H1 (cell line): ENCODE data around the gene CREBBP. TPM values are rescaled to one million over a fixed set of nuclear protein-coding genes. Genes with fewer than 3 reads are reported as not detected.

Experiments used
- CTCF ChIA-PET: fragments of 300-600 bp; sonication (Branson Sonifier 250); formaldehyde crosslinking; loops from one replicate; lab custom pipeline; 2021; ENCODE audit not compliant: partially characterized antibody; lab: Charles Lee
- POLR2A ChIA-PET: fragments of 300-600 bp; sonication (Branson Sonifier 250); formaldehyde crosslinking; loops from one replicate; lab custom pipeline; 2021; ENCODE audit warnings: inconsistent platforms; ENCODE audit not compliant: partially characterized antibody; lab: Charles Lee
- DNase-seq, 2 experiments: peaks; one replicate each; pipeline versions ENCODE4 v3.0.0 to v3.0.0-alpha.2; 2010 to 2022; ENCODE audit warnings: low spot score in 2 of 2, low read depth in 1 of 2, mixed read lengths in 1 of 2
- FAIRE-seq: peaks from 2 replicates; lab custom pipeline; 2011; peaks lifted over from hg19 to GRCh38; lab: Jason Lieb, UNC
- H2AFZ ChIP-seq: 2 replicates; pipeline ENCODE4 v1.8.1; 2012; ENCODE audit warnings: low read length, inconsistent platforms
- H2AK5ac ChIP-seq: 2 replicates; pipeline ENCODE4 v1.6.1; 2013; ENCODE audit warnings: low read depth, low read length
- H2BK120ac ChIP-seq: replicated peaks from 2 replicates; pipeline ENCODE3; 2013; ENCODE audit warnings: low read depth, low read length, inconsistent platforms
- H2BK12ac ChIP-seq: 2 replicates; pipeline ENCODE4 v1.6.1; 2013; ENCODE audit warnings: low read depth, low read length
- H2BK15ac ChIP-seq: 2 replicates; pipeline ENCODE4 v1.6.1; 2013; ENCODE audit warnings: low read length
- H2BK20ac ChIP-seq: 2 replicates; pipeline ENCODE4 v1.6.1; 2013; ENCODE audit warnings: low read length
- H2BK5ac ChIP-seq: 2 replicates; pipeline ENCODE4 v1.6.1; 2013; ENCODE audit warnings: low read depth, low read length
- H3K14ac ChIP-seq: 2 replicates; pipeline ENCODE4 v1.6.1; 2013; ENCODE audit warnings: inconsistent platforms; ENCODE audit not compliant: insufficient read length
- H3K18ac ChIP-seq: 2 replicates; pipeline ENCODE4 v1.6.1; 2013; ENCODE audit warnings: low read length; ENCODE audit errors: extremely low read depth
- H3K23ac ChIP-seq: 2 replicates; pipeline ENCODE4 v1.6.1; 2013; ENCODE audit warnings: inconsistent platforms; ENCODE audit not compliant: insufficient read length
- H3K23me2 ChIP-seq: 2 replicates; pipeline ENCODE4 v1.6.1; 2013; ENCODE audit warnings: low read depth, low read length
- H3K27ac ChIP-seq: 2 replicates; pipeline ENCODE4 v1.6.1; 2011; ENCODE audit warnings: low read depth, low read length, inconsistent platforms
- H3K27me3 ChIP-seq, 4 experiments: replicated peaks in 1 of 4; 1 replicate in 1 of 4; 2 replicates in 3 of 4; pipeline versions ENCODE4 v1.6.1 to v1.8.1; 2011 to 2013; ENCODE audit warnings: low read length in 3 of 4, mild to moderate bottlenecking in 3 of 4, inconsistent platforms in 2 of 4, mixed read lengths in 2 of 4, moderate library complexity in 1 of 4; ENCODE audit not compliant: control insufficient read depth in 3 of 4, insufficient read depth in 3 of 4; ENCODE audit errors: extremely low read depth in 1 of 4
- H3K36me3 ChIP-seq, 4 experiments: 2 replicates each; pipeline versions ENCODE4 v1.6.1 to v1.8.1; 2011 to 2013; ENCODE audit warnings: mild to moderate bottlenecking in 4 of 4, low read length in 3 of 4, moderate library complexity in 2 of 4, control low read depth in 1 of 4, inconsistent platforms in 1 of 4; ENCODE audit not compliant: insufficient read depth in 4 of 4, control insufficient read depth in 2 of 4
- H3K4ac ChIP-seq: replicated peaks from 2 replicates; pipeline ENCODE3; 2013; ENCODE audit warnings: low read length, low read depth, mixed read lengths, inconsistent platforms; ENCODE audit not compliant: insufficient read length
- H3K4me1 ChIP-seq, 4 experiments: replicated peaks in 1 of 4; 1 replicate in 1 of 4; 2 replicates in 3 of 4; pipeline versions ENCODE4 v1.6.1 to v1.8.1; 2011 to 2013; ENCODE audit warnings: low read length in 3 of 4, inconsistent platforms in 2 of 4, mixed read lengths in 1 of 4; ENCODE audit not compliant: insufficient read depth in 4 of 4, control insufficient read depth in 3 of 4
- H3K4me2 ChIP-seq, 2 experiments: 2 replicates each; pipeline versions ENCODE4 v1.6.1 to v1.8.1; 2011 to 2013; ENCODE audit warnings: low read depth in 2 of 2, low read length in 2 of 2, control low read depth in 1 of 2, inconsistent platforms in 1 of 2, mild to moderate bottlenecking in 1 of 2; ENCODE audit not compliant: insufficient read depth in 1 of 2
- H3K4me3 ChIP-seq, 4 experiments: fragments of 200-600, 300-600 bp in 1 of 4; sonication (generic), shearing (Covaris generic), sonication (Bioruptor Twin) in 1 of 4; 2 replicates each; pipeline versions ENCODE4 v1.5.1 to v1.8.1; 2011 to 2016; ENCODE audit warnings: low read length in 4 of 4, low read depth in 3 of 4, control low read depth in 2 of 4, inconsistent platforms in 2 of 4, mild to moderate bottlenecking in 2 of 4, mixed read lengths in 1 of 4, moderate library complexity in 1 of 4; ENCODE audit not compliant: insufficient read depth in 2 of 4; ENCODE audit errors: extremely low read depth in 1 of 4
- H3K56ac ChIP-seq: replicated peaks from 2 replicates; pipeline ENCODE3; 2013; ENCODE audit warnings: low read depth, mild to moderate bottlenecking, mixed read lengths, low read length, inconsistent platforms; ENCODE audit not compliant: insufficient read length
- H3K79me1 ChIP-seq: 2 replicates; pipeline ENCODE4 v1.6.1; 2013; ENCODE audit warnings: low read depth, low read length, control low read depth
- H3K79me2 ChIP-seq, 2 experiments: 2 replicates each; pipeline versions ENCODE4 v1.6.1 to v1.8.1; 2012 to 2013; ENCODE audit warnings: low read length in 2 of 2, mild to moderate bottlenecking in 2 of 2, inconsistent platforms in 1 of 2; ENCODE audit not compliant: insufficient read depth in 2 of 2, control insufficient read depth in 1 of 2
- H3K9ac ChIP-seq, 4 experiments: replicated peaks in 1 of 4; 1 replicate in 1 of 4; 2 replicates in 3 of 4; pipeline versions ENCODE4 v1.6.1 to v1.8.1; 2011 to 2013; ENCODE audit warnings: low read depth in 3 of 4, low read length in 3 of 4, control low read depth in 2 of 4, mild to moderate bottlenecking in 2 of 4, moderate library complexity in 2 of 4, inconsistent platforms in 1 of 4; ENCODE audit errors: extremely low read depth in 1 of 4
- H3K9me3 ChIP-seq, 2 experiments: 2 replicates each; pipeline versions ENCODE4 v1.6.1 to v1.8.1; 2012 to 2013; ENCODE audit warnings: mild to moderate bottlenecking in 2 of 2, moderate library complexity in 2 of 2, control low read depth in 1 of 2, inconsistent platforms in 1 of 2, low read depth in 1 of 2, low read length in 1 of 2, mixed read lengths in 1 of 2; ENCODE audit not compliant: insufficient read depth in 2 of 2
- H4K20me1 ChIP-seq, 2 experiments: replicated peaks in 1 of 2; 2 replicates each; pipeline versions ENCODE3 to v1.8.1; 2011 to 2013; ENCODE audit warnings: inconsistent platforms in 2 of 2, low read length in 2 of 2, mild to moderate bottlenecking in 1 of 2; ENCODE audit not compliant: insufficient read depth in 2 of 2, control insufficient read depth in 1 of 2
- H4K5ac ChIP-seq: 2 replicates; pipeline ENCODE4 v1.6.1; 2013; ENCODE audit warnings: low read length, low read depth, mixed read lengths, inconsistent platforms; ENCODE audit not compliant: insufficient read length
- H4K8ac ChIP-seq: 2 replicates; pipeline ENCODE4 v1.8.0; 2013; ENCODE audit warnings: mild to moderate bottlenecking, moderate library complexity, low read length, inconsistent platforms; ENCODE audit not compliant: insufficient read depth; ENCODE audit errors: extremely low read depth
- H4K91ac ChIP-seq: replicated peaks from 2 replicates; pipeline ENCODE3; 2013; ENCODE audit warnings: low read length, mixed read lengths, inconsistent platforms; ENCODE audit not compliant: insufficient read length
- BRCA1 ChIP-seq: IDR thresholded peaks from 2 replicates; pipeline ENCODE4 v1.6.1; 2012; ENCODE audit warnings: low read depth, low read length, improper control_type of control experiment
- CHD1 ChIP-seq: IDR thresholded peaks from 2 replicates; pipeline ENCODE4 v1.6.1; 2012; ENCODE audit warnings: low read depth, low read length, improper control_type of control experiment
- CHD2 ChIP-seq: IDR thresholded peaks from 2 replicates; pipeline ENCODE4 v1.6.1; 2012; ENCODE audit warnings: low read length, improper control_type of control experiment
- E2F6 ChIP-seq: IDR thresholded peaks from 2 replicates; pipeline ENCODE4 v1.6.1; 2012; ENCODE audit warnings: inconsistent platforms
- HDAC6 ChIP-seq: IDR thresholded peaks from one replicate; pipeline ENCODE4 v1.7.1; 2012; ENCODE audit warnings: low read depth, mild to moderate bottlenecking, inconsistent platforms, low read length, moderate library complexity
- KDM1A ChIP-seq: fragments of 200-600, 300-600 bp; sonication (generic); IDR thresholded peaks from 2 replicates; pipeline ENCODE4 v1.7.1; 2016; ENCODE audit warnings: mild to moderate bottlenecking, low read length, borderline replicate concordance
- NANOG ChIP-seq: IDR thresholded peaks from 2 replicates; pipeline ENCODE4 v1.6.1; 2011; ENCODE audit warnings: low read length, low read depth, mild to moderate bottlenecking, inconsistent platforms; ENCODE audit not compliant: insufficient read depth, poor library complexity, severe bottlenecking
- RAD21 ChIP-seq, 2 experiments: IDR thresholded peaks in 1 of 2; conservative IDR thresholded peaks in 1 of 2; 2 replicates each; pipeline ENCODE4 v1.6.1; 2011; ENCODE audit warnings: low read depth in 2 of 2, low read length in 2 of 2, improper control_type of control experiment in 1 of 2, inconsistent platforms in 1 of 2, mild to moderate bottlenecking in 1 of 2, moderate library complexity in 1 of 2
- RFX5 ChIP-seq: IDR thresholded peaks from 2 replicates; pipeline ENCODE4 v1.6.1; 2011; ENCODE audit warnings: low read depth, low read length, improper control_type of control experiment, borderline replicate concordance
- RXRA ChIP-seq: IDR thresholded peaks from 2 replicates; pipeline ENCODE4 v1.6.1; 2011; ENCODE audit warnings: low read depth, mild to moderate bottlenecking, low read length, moderate library complexity; ENCODE audit not compliant: insufficient read depth
- SP4 ChIP-seq: IDR thresholded peaks from 2 replicates; pipeline ENCODE4 v1.6.1; 2012; ENCODE audit warnings: low read length, inconsistent platforms
- TAF1 ChIP-seq: IDR thresholded peaks from 2 replicates; pipeline ENCODE4 v1.6.1; 2011; ENCODE audit warnings: mild to moderate bottlenecking, low read depth, low read length
- TEAD4 ChIP-seq: IDR thresholded peaks from 2 replicates; pipeline ENCODE4 v1.6.1; 2012; ENCODE audit warnings: low read depth, low read length, inconsistent platforms, mixed read lengths
- ZNF274 ChIP-seq: IDR thresholded peaks from 2 replicates; pipeline ENCODE4 v1.7.0; 2012; ENCODE audit warnings: low read length, borderline replicate concordance; ENCODE audit errors: extremely low read depth
- WGBS, 2 experiments: shearing (Covaris generic) in 1 of 2; methylation state at CpG; one replicate each; pipeline versions ENCODE4 v1.1.6 to v1.1.7; 2013 to 2015; ENCODE audit warnings: low lambda C conversion rate in 2 of 2, mixed read lengths in 2 of 2, inconsistent platforms in 1 of 2, low coverage in 1 of 2, missing lambda C conversion rate in 1 of 2; ENCODE audit not compliant: insufficient replicate concordance in 2 of 2, insufficient coverage in 1 of 2, insufficient read length in 1 of 2; ENCODE audit errors: extremely low coverage in 1 of 2, missing lambda C conversion rate in 1 of 2; 5-methylcytosine and 5-hydroxymethylcytosine counted together
- polyA plus RNA-seq, 7 experiments: library from polyadenylated mRNA; depleted of rRNA in 3 of 7; stranded (reverse) in 5 of 7; unstranded in 2 of 7; fragments of >200 nt in 5 of 7; fragments of 200-250 nt in 2 of 7; gene quantifications; 1 replicate in 5 of 7; 2 replicates in 1 of 7; 4 replicates in 1 of 7; pipeline versions ENCODE4 v1.2.1 to v1.2.3, GENCODE V29; 2011 to 2013; ENCODE audit warnings: missing spikeins in 2 of 7, mixed read lengths in 2 of 7
- total RNA-seq: library from RNA; stranded (reverse); fragmentation: NEBNext Ultra II Directional; extraction: Animal tissue kit (Norgen Biotek cat#: 25700); gene quantifications from 2 replicates; pipeline ENCODE4 v1.2.1, GENCODE V29; 2021

CREBBP gene
- total and polyA plus RNA-seq, 2 of the 8 experiments (the other 6 are each of a cell fraction or from before 2014, with no cell fraction given): 10.0 to 60.1 TPM

GRCh38 chr16:3889059-3889458, 8.5 kb upstream of the CREBBP start:
- Histone ChIP-seq H3K27ac (no peak overlapping the region), H2AK5ac (no peak overlapping the region), H2BK15ac (no peak overlapping the region), H3K56ac (no peak overlapping the region), H3K4me1 (no peaks in the 10 kb centered on the region), H2BK120ac (no peak overlapping the region), H3K4ac (no peak overlapping the region), H3K9ac (no peak overlapping the region), H3K27me3 (no peaks in the 10 kb centered on the region), H2BK12ac (no peak overlapping the region), H3K14ac (no peak overlapping the region), H2BK5ac (no peak overlapping the region), H4K8ac (no peak overlapping the region), H3K79me1 (no peaks in the 10 kb centered on the region), H4K20me1 (no peaks in the 10 kb centered on the region), H3K4me3 (no peak overlapping the region), H3K36me3 (no peaks in the 10 kb centered on the region), H4K91ac (no peak overlapping the region), H3K79me2 (no peaks in the 10 kb centered on the region), H3K18ac (no peak overlapping the region), H3K23ac (no peak overlapping the region), H3K23me2 (no peaks in the 10 kb centered on the region; the same call in 1 of the 2 replicates), H4K5ac (no peak overlapping the region), H2AFZ (no peak overlapping the region), H3K4me2 (no peak overlapping the region), H3K9me3 (no peaks in the 10 kb centered on the region), H2BK20ac (no peak overlapping the region)
- no peak for TF ChIP-seq TEAD4
- TF ChIP-seq CHD2: no peak
- no peak for TF ChIP-seq ZNF274
- TF ChIP-seq RAD21 (IDR thresholded peaks at IDR 0.05 in 1 of 2, conservative IDR thresholded peaks at IDR 0.05 in 1 of 2; ENCODE audit: low read depth in 2 of 2, low read length in 2 of 2): no peak
- no peak for TF ChIP-seq KDM1A
- TF ChIP-seq RXRA: no peak
- no peak for TF ChIP-seq CHD1
- no peak for TF ChIP-seq NANOG
- TF ChIP-seq BRCA1: no peak
- TF ChIP-seq SP4: no peak
- no peak for TF ChIP-seq TAF1
- TF ChIP-seq HDAC6: no peak
- TF ChIP-seq E2F6: no peak
- no peak for TF ChIP-seq RFX5
- no peak for DNase-seq
- 85% methylated on average over 3 of the region's 4 CpGs; no CpG with 5 or more reads in 1 of the 2 experiments for WGBS, 2 experiments
- no peak for FAIRE-seq
- ChIA-PET CTCF (no interaction called here), POLR2A (no interaction called here)
